Psoas muscle (tissue), 8 donors: ENCODE results near the gene PDE6H. TPM values are rescaled to one million over a fixed set of nuclear protein-coding genes. Genes with fewer than 3 reads are reported as not detected.

Experiments
- ATAC-seq, 4 donors: fragments of 200-7000 bp; cut with Tn5 transposase; one replicate each; pipeline ENCODE4 v1.9.1; 2020; ENCODE audit warnings: moderate library complexity in 3 of 4, mild to moderate bottlenecking in 2 of 4
- DNase-seq, 2 donors: peaks; one replicate each; pipeline ENCODE4 v3.0.0-alpha.2; 2020
- H3K27ac ChIP-seq: fragments of 200-600 bp; one replicate; pipeline ENCODE4 v1.8.0; 2022
- H3K27me3 ChIP-seq, 3 donors: fragments of 200-600 bp in 1 of 3; one replicate each; pipeline versions ENCODE4 v1.6.1 to v1.8.0; 2013 to 2022; ENCODE audit warnings: low read length in 2 of 3, mild to moderate bottlenecking in 2 of 3, moderate library complexity in 1 of 3; ENCODE audit not compliant: insufficient read depth in 3 of 3
- H3K36me3 ChIP-seq, 2 donors: fragments of 200-600 bp in 1 of 2; one replicate each; pipeline versions ENCODE4 v1.6.1 to v1.8.0; 2013 to 2022; ENCODE audit warnings: low read depth in 1 of 2, mild to moderate bottlenecking in 1 of 2, moderate library complexity in 1 of 2; ENCODE audit not compliant: insufficient read depth in 1 of 2
- H3K4me1 ChIP-seq: fragments of 200-600 bp; one replicate; pipeline ENCODE4 v1.8.0; 2022
- H3K4me3 ChIP-seq: fragments of 200-600 bp; one replicate; pipeline ENCODE4 v1.8.0; 2022; ENCODE audit warnings: mild to moderate bottlenecking
- H3K9me3 ChIP-seq: fragments of 200-600 bp; one replicate; pipeline ENCODE4 v1.8.0; 2022
- CTCF ChIP-seq: fragments of 200-600 bp; IDR thresholded peaks from one replicate; pipeline ENCODE4 v1.8.0; 2022; ENCODE audit warnings: antibody characterized with exemption
- whole genome bisulfite sequencing, 3 donors: extraction: QIAGEN DNeasy Blood & Tissue Kit; methylation state at CpG; one replicate each; pipeline versions ENCODE4 v1.1.6 to v1.1.7; 2013; 5-methylcytosine and 5-hydroxymethylcytosine counted together
- intact Hi-C, 2 donors: fragments of 100-400 bp; cut with DNase I; formaldehyde crosslinking; loops; one replicate each; pipeline versions ENCODE4 v1.11.0 to v1.14.2; 2022
- polyA plus RNA-seq, 3 donors: library from polyadenylated mRNA; stranded (reverse); fragments of 200-250 nt; gene quantifications; one replicate each; pipeline ENCODE4 v1.2.3, GENCODE V29; 2013
- total RNA-seq, 4 donors: library from RNA; stranded (reverse); fragmentation: NEBNext Ultra II Directional in 2 of 4; extraction: Animal tissue kit (Norgen Biotek cat#: 25700) in 2 of 4; gene quantifications; one replicate each; pipeline versions ENCODE4 v1.2.1 to v1.2.4, GENCODE V29; 2021 to 2023
- donor health status: healthy with polysubstance abuse.
- donor health status: DM: no; HTN: no; CAD: no; lungs with moderate emphysema.
- donor health status: Bipolar disorder and iron deficiency.
- donor health status: healthy.
- donor health status: DM: yes; HTN: yes; CAD: no.
- donor health status: DM: no; HTN: no; CAD: no.
- donor health status: DM: no; HTN: no; CAD: no.
- donor health status: DM: yes; HTN: yes; CAD: no.

Gene PDE6H
- total and polyA plus RNA-seq, 7 donors: not detected

DNA sequence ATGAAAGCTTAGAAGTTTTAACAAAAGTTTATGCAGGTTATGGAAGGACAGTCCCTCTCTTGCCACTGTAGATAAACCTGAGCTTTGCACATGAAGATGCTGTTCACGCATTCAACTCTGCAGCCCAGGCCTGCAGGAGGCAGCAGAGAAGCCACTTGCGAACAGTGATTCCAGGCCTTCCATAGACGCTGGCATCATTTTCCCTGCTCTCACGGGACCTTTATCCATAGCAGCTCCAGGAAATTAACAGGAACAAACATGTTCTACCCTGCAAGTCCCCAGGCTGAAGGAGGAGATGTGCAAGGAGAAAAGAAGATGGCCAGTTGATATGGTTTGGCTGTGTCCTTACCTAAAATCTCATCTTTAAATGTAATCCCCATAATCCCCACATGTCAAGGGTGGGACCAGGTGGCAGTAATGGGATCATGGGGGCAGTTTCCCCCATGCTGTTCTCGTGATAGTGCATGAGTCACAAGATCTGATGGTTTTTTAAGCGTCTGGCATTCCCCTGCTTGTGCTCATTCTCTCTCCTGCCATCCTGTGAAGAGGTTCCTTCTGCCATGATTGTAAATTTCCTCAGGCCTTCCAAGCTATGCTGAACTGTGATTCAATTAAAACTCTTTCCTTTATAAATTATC lies 36.5 kb upstream of the PDE6H start:
- Histone ChIP-seq H3K9me3 (no peaks in the 10 kb centered on the region), H3K27ac (no peak overlapping the region), H3K4me1 (no peaks in the 10 kb centered on the region), H3K4me3 (no peak overlapping the region), H3K36me3 (no peaks in the 10 kb centered on the region), H3K27me3 (no peaks in the 10 kb centered on the region)
- WGBS, 3 donors: 76 to 82% (median 78%) methylated on average over 6 of the region's 6 CpGs
- DNase-seq: no peak
- no peak for ATAC-seq
- intact Hi-C loops: no loop called here
- no peak for TF ChIP-seq CTCF

DNA sequence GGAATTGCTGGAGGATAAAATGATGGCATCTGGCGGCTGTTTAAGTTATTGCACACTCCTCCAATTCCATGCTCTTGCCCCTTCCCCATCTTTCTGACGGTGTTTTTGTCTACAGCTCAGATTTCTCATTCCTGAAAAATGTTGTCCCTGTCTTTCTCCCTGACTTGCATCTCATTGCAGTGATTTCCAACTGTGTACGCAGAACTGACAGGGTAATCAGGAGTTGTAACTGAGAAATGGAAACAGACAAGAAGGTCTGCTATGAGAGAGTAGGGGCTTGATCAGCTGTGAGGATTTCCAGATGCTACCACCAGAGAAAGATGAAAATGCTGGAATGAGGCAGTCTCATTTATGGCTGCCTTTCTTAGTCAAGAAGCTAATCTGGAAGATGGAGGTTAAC lies 35.8 kb upstream of the PDE6H start:
- intact Hi-C loops: no loop called here
- 84 to 91% (median 85%) methylated on average over 3 of the region's 3 CpGs for WGBS, 3 donors
- Histone ChIP-seq H3K4me3 (no peak overlapping the region), H3K9me3 (no peaks in the 10 kb centered on the region), H3K4me1 (no peaks in the 10 kb centered on the region), H3K27ac (no peak overlapping the region), H3K27me3 (no peaks in the 10 kb centered on the region), H3K36me3 (peaks cover 0 to 4% of the 10 kb centered on the region in 2 donors)
- no peak for TF ChIP-seq CTCF
- ATAC-seq (no peak), DNase-seq (no peak)

DNA sequence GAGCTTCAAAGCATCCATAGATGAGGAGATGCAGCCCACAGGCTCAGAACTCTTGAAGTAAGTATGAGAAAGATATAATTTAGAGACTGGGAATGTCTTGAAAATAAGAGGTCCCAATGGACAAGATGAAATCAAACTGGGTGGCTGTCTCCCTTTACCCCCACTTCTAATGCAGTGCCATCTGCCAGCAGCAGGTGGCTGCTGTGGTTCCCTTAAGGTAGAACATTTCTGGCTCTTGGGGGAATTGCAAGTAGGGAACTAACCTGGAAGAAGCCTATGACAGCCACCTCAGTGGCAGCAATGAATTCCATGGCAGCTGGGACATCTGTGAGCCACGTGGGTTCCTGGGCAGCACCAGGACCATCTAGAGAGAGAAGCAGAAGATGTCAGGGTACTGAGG lies 35.2 kb upstream of the PDE6H start:
- Histone ChIP-seq H3K4me3 (no peak overlapping the region), H3K36me3 (peaks cover 0 to 11% of the 10 kb centered on the region in 2 donors), H3K27me3 (no peaks in the 10 kb centered on the region), H3K9me3 (no peaks in the 10 kb centered on the region), H3K4me1 (no peaks in the 10 kb centered on the region), H3K27ac (no peak overlapping the region)
- ATAC-seq (no peak), DNase-seq (no peak)
- intact Hi-C loops: no loop called here
- WGBS, 3 donors: 50 to 75% (median 50%) methylated on average over 1 of the region's 1 CpG
- no peak for TF ChIP-seq CTCF

DNA sequence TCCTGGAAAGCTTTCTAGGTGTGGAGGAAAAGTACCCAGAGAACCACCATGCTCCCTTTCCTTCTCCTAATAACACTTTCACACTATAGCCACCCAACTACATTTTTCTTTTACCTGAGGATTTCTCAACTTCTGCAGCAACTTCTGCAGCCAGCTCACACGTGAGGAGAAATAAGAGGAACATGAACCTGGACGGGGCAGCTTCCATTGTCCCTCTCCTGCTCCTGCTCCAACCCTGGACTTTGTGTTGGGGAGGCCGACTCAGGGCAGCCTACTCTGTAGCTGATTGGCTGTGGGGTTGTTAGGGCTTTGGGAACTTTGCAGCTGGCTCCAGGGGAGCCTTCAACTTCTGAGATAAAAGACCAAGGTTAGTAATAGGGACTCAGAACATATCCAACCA lies 34.5 kb upstream of the PDE6H start, which contains the start of gene ERP27:
Gene ERP27 (minus strand): TSS at position 237 of the 400 bp plus-strand sequence. CDS start 29 bp downstream, at position 208.
- no peak for TF ChIP-seq CTCF
- intact Hi-C loops: no loop called here
- DNase-seq (no peak), ATAC-seq (no peak)
- Histone ChIP-seq H3K36me3 (peaks cover 0 to 16% of the 10 kb centered on the region in 2 donors), H3K27ac (no peak within 1 kb of the TSS), H3K4me3 (no peak within 1 kb of the TSS), H3K27me3 (no peaks in the 10 kb centered on the region), H3K9me3 (no peaks in the 10 kb centered on the region), H3K4me1 (no peaks in the 10 kb centered on the region)
- 76 to 85% (median 79%) methylated on average over 3 of the region's 3 CpGs for WGBS, 3 donors

DNA sequence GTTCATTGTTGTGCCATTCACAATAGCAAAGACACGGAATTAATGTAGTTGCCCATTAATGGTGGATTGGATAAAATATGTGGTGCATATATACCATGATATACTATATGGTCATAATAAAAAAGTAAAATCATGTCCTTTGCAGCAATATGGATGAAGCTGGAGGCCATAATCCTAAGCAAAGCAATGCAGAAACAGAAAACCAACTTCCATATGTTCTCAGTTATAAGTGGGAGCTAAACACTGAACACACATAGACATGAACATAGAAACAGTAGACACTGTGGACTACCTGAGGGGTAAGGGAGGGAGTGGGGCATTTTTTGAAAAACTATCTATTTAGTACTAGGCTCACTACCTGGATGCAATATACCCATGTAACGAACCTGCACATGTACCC lies 31.5 kb upstream of the PDE6H start:
- WGBS, 3 donors: 95 to 99% (median 96%) methylated on average over 2 of the region's 2 CpGs
- Histone ChIP-seq H3K36me3 (peaks cover 0 to 16% of the 10 kb centered on the region in 2 donors), H3K4me3 (no peak overlapping the region), H3K27ac (no peak overlapping the region), H3K27me3 (no peaks in the 10 kb centered on the region), H3K9me3 (no peaks in the 10 kb centered on the region), H3K4me1 (no peaks in the 10 kb centered on the region)
- intact Hi-C loops: no loop called here
- DNase-seq (no peak), ATAC-seq (no peak)
- TF ChIP-seq CTCF: no peak
